Activated CD4-positive, alpha-beta T cell treated with anti-CD3 and anti-CD28 coated beads for 36 hours (primary cell): ENCODE measurements around the gene SYNDIG1. TPM values are rescaled to one million over a fixed set of nuclear protein-coding genes. Genes with fewer than 3 reads are reported as not detected.

Source experiments
- ATAC-seq: fragments of 200-7000 bp; cut with Tn5 transposase; one replicate; pipeline ENCODE4 v1.10.0; 2021; ENCODE audit warnings: mild to moderate bottlenecking, moderate library complexity
- CTCF ChIA-PET: fragments of 350-600 bp; sonication (Branson Sonifier 250); formaldehyde crosslinking; loops from one replicate; lab custom pipeline; 2021; ENCODE audit warnings: antibody characterized with exemption; lab: Charles Lee
- POLR2A ChIA-PET: fragments of 350-600 bp; sonication (Branson Sonifier 250); formaldehyde crosslinking; loops from one replicate; lab custom pipeline; 2021; ENCODE audit warnings: antibody characterized with exemption, inconsistent platforms; lab: Charles Lee
- DNase-seq: peaks from one replicate; pipeline ENCODE4 v3.0.0-alpha.2; 2020
- H3K27ac Mint-ChIP-seq: one replicate; pipeline ENCODE4 v1.8.0; 2021; ENCODE audit warnings: mixed read lengths
- H3K27me3 Mint-ChIP-seq: one replicate; pipeline ENCODE4 v1.8.0; 2021; ENCODE audit warnings: mixed read lengths
- H3K36me3 Mint-ChIP-seq: one replicate; pipeline ENCODE4 v1.8.0; 2021; ENCODE audit warnings: low read depth, mixed read lengths
- H3K4me1 Mint-ChIP-seq: one replicate; pipeline ENCODE4 v1.8.0; 2021; ENCODE audit warnings: mixed read lengths
- H3K4me3 Mint-ChIP-seq: one replicate; pipeline ENCODE4 v1.8.0; 2021; ENCODE audit warnings: mild to moderate bottlenecking, moderate library complexity, mixed read lengths
- H3K9me3 Mint-ChIP-seq: one replicate; pipeline ENCODE4 v1.8.0; 2021; ENCODE audit warnings: low read depth, mixed read lengths
- intact Hi-C, 2 experiments: fragments of 100-400 bp; cut with DNase I in 1 of 2; cut with micrococcal nuclease in 1 of 2; formaldehyde crosslinking; loops; one replicate each; pipeline versions ENCODE4 v1.14.2 to v1.15.1; 2022 to 2024; cut with DNase I, micrococcal nuclease
- total RNA-seq, 2 experiments: library from RNA; stranded (reverse); gene quantifications; one replicate each; pipeline ENCODE4 v1.2.3, GENCODE V29; 2021

Gene SYNDIG1
- total RNA-seq, 2 experiments from 2014 or later = not detected

DNA sequence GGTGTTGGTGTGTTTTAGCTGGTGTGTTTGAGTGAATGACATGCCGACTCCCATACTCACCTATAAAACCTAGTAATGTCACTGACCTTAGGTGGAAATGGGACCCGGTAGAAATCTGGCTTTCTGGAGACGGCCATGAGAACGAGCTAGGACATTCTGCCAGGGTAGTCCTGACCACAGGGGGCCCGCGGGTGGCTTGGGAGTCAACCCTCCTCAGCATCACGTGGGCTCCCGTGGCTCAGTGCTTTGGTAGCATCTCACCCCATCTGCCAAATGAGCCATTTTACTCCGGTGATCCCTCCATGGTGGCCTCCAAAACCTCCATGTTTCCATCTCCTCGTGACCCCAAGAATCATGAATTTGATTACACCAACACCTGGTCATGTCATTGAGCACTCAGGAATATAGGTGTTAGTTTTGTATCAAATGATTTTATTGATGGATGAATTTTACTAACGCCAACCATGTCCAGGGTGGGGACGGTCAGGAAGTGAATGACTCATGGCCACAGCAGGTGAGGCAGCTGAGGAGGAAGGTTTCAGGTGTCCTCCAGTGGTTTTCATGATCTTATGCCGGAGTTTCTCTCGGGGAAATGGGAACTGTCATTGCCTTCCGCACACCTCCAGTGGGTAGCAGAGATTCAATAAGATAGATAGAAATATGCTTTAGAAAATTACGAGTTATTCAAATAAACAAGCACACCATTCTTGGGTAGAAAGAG lies 195.0 kb downstream of the SYNDIG1 start:
- ATAC-seq (no peak), DNase-seq (no peak)
- Mint-ChIP-seq H3K27ac (no peak overlapping the region), H3K36me3 (no peaks in the 10 kb centered on the region), H3K27me3 (no peaks in the 10 kb centered on the region), H3K9me3 (no peaks in the 10 kb centered on the region), H3K4me1 (no peaks in the 10 kb centered on the region), H3K4me3 (no peak overlapping the region)
- intact Hi-C loops = loop anchor here in 1 of 2 experiments (10.0 kb wide), 2 partner anchors 50 to 140 kb away; no protein-coding TSS in a partner anchor
- CTCF ChIA-PET = interaction anchor here (0.6 kb wide), 2 partner anchors 221 to 268 kb away, joined by 3 read pairs; no protein-coding TSS in a partner anchor
- POLR2A ChIA-PET = no interaction called here

DNA sequence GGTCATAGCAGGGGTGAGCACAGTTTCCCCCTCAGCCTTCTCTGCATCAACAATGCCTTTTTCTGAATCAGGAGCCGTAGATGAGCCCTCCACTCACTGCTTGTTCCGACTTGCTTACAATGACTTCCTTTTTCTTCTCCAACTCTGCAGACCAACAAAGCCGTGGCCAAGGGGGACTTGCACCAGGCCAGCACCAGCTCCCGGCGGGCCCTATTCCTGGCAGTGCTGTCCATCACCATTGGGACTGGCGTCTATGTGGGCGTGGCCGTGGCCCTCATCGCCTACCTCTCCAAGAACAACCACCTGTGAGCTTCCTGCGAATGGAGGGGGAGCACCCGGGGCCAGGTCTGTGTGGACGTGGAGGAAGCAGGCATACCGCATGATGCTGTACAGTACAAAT lies 195.8 kb downstream of the SYNDIG1 start:
- no peak for ATAC-seq
- no peaks in the 10 kb centered on the region for H3K9me3 Mint-ChIP-seq
- no peak for DNase-seq
- POLR2A ChIA-PET = no interaction called here
- intact Hi-C loops = loop anchor here in 1 of 2 experiments (10.0 kb wide), 2 partner anchors 50 to 140 kb away; no protein-coding TSS in a partner anchor
- no peaks in the 10 kb centered on the region for H3K36me3 Mint-ChIP-seq
- H3K4me1 Mint-ChIP-seq = no peaks in the 10 kb centered on the region
- CTCF ChIA-PET = no interaction called here
- H3K4me3 Mint-ChIP-seq = no peak overlapping the region
- H3K27me3 Mint-ChIP-seq = no peaks in the 10 kb centered on the region
- H3K27ac Mint-ChIP-seq = no peak overlapping the region

DNA sequence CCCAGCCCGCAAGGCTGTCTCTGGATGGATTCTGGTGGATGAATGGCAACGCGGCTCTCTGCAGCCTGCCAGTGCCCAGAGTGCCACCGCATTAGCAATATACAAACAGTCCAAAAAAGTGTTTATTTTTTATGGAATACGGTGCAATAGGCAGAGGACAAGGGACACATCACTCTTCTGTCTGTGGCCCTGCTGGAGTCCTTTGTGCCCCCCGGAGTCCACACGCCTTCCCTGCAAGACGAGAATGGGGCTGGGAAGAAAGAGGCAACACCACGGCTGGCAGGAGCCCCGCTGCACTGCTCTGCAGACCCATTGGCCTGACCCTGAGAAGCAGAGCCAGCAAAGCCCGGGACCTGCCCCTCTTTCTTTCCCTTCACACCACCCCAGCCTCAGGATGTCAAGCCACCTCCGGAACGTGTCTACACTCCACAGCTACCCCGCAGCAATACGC lies 196.3 kb downstream of the SYNDIG1 start:
- no peak for ATAC-seq
- H3K9me3 Mint-ChIP-seq = no peaks in the 10 kb centered on the region
- H3K4me1 Mint-ChIP-seq = no peaks in the 10 kb centered on the region
- H3K27me3 Mint-ChIP-seq = no peaks in the 10 kb centered on the region
- no peak for DNase-seq
- intact Hi-C loops = loop anchor here in 1 of 2 experiments (10.0 kb wide), 2 partner anchors 49 to 139 kb away; no protein-coding TSS in a partner anchor
- ChIA-PET CTCF (no interaction called here), POLR2A (no interaction called here)
- H3K27ac Mint-ChIP-seq = no peak overlapping the region
- H3K4me3 Mint-ChIP-seq = no peak overlapping the region
- no peaks in the 10 kb centered on the region for H3K36me3 Mint-ChIP-seq

DNA sequence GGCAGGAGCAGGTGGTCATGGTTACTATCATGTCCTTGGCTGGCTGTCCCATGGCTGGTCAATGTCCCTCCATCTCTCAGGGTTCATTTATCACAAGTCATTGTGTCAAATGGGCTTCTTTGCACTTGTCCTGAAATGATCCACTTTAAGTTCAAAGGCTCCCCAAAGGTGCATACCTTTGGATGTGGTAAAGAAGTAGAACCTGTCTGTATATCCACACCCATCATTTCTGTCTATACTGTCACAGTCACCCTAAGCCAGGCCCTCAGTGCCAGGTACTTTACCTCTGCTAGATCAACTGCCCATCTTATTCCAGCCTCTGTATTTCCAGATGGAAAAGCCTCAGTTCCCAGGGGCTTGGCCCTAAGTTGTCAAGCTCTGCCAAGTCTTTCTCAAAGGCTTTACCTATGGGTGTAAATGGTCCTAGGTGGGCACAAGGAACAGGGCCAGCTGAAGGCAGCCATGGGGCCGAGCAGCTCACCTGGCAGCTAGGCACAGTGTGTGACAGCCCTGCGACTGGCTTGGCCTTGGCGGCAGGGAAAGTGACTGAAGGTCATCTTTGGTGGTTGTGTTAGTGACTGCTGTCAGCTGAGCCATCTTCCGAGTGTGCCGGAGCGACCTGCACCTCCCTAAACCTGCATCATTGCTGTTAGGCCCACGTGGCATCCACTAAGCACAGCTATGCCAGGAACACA lies 198.4 kb downstream of the SYNDIG1 start:
- Mint-ChIP-seq H3K27ac (no peak overlapping the region), H3K4me1 (no peaks in the 10 kb centered on the region), H3K9me3 (no peaks in the 10 kb centered on the region), H3K27me3 (no peaks in the 10 kb centered on the region), H3K4me3 (no peak overlapping the region), H3K36me3 (no peaks in the 10 kb centered on the region)
- ChIA-PET CTCF (interaction anchor here (0.6 kb wide), 1 partner anchor 59 kb away, joined by 3 read pairs; no protein-coding TSS in a partner anchor), POLR2A (no interaction called here)
- no peak for ATAC-seq
- DNase-seq = no peak
- intact Hi-C loops = loop anchor here in 1 of 2 experiments (10.0 kb wide), 2 partner anchors 47 to 137 kb away; no protein-coding TSS in a partner anchor

DNA sequence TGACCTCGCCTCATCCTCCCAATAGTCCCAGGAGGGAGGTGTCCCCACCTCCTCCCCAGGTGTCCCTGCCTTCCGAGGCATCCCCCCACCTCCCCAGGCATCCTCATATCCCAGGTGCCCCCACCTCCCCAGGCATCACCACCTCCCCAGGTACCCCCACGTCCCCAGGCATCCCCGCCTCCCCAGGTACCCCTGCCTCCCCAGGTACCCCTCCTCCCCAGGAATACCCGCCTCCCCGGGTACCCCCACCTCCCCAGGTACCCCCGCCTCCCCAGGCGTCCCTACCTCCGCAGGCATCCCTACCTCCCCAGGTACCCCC lies 198.9 kb downstream of the SYNDIG1 start:
- ATAC-seq = no peak
- Mint-ChIP-seq H3K9me3 (no peaks in the 10 kb centered on the region), H3K4me3 (no peak overlapping the region), H3K27me3 (no peaks in the 10 kb centered on the region), H3K27ac (no peak overlapping the region), H3K4me1 (no peaks in the 10 kb centered on the region), H3K36me3 (no peaks in the 10 kb centered on the region)
- POLR2A ChIA-PET = no interaction called here
- no peak for DNase-seq
- CTCF ChIA-PET = interaction anchor here (0.6 kb wide), 1 partner anchor 60 kb away, joined by 3 read pairs; no protein-coding TSS in a partner anchor
- intact Hi-C loops = loop anchor here in 1 of 2 experiments (10.0 kb wide), 2 partner anchors 46 to 136 kb away; no protein-coding TSS in a partner anchor

DNA sequence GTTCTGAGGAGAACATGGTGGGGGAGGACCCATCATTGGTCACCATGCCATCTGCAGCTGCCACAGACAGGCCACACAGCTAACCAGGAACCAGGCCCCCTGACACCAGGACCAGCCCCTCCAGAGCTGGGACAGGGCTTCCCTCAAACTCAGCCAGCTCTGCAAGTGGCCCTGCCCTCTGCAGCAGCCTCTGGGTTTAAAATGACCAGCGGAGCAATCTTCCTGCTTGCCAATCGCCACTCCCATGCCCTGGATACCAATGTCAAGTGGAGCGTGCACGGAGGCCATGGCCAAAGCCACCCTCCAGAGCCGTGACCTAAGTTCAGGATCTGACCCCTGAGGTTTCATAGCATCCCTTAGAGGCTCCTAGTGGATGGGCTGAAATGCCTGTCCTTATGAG lies 199.4 kb downstream of the SYNDIG1 start:
- POLR2A ChIA-PET = no interaction called here

DNA sequence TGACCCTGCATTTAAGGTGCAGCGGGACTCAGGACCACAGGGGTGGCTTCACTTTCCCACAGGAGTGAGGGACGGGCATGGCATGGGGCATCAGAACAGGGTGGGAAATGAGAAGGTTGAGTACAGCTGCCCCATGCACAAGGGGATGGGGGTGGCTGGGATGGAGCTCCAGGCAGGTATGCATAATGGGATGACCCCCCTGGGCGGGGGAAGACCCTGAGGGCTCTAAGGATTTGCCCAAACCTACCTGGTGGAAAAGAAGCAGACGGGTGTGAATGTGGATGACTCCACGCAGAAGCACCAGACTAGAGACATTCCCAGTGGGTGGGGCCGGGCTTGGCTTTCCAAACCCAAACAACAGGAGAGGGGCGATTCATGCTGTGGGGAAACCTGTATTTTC lies 200.3 kb downstream of the SYNDIG1 start:
- intact Hi-C loops = loop anchor here in 1 of 2 experiments (10.0 kb wide), 2 partner anchors 45 to 135 kb away; no protein-coding TSS in a partner anchor
- Mint-ChIP-seq H3K4me1 (no peaks in the 10 kb centered on the region), H3K27ac (no peak overlapping the region), H3K9me3 (no peaks in the 10 kb centered on the region), H3K4me3 (no peak overlapping the region), H3K27me3 (no peaks in the 10 kb centered on the region), H3K36me3 (no peaks in the 10 kb centered on the region)
- ATAC-seq = no peak
- DNase-seq = no peak
- ChIA-PET CTCF (no interaction called here), POLR2A (no interaction called here)

More for the DNA sequence above, 199.4 kb downstream of the SYNDIG1 start:
- intact Hi-C loops = loop anchor here in 1 of 2 experiments (10.0 kb wide), 2 partner anchors 46 to 136 kb away; no protein-coding TSS in a partner anchor
- CTCF ChIA-PET = interaction anchor here (0.6 kb wide), 1 partner anchor 60 kb away, joined by 3 read pairs; no protein-coding TSS in a partner anchor
- no peaks in the 10 kb centered on the region for H3K27me3 Mint-ChIP-seq
- ATAC-seq (no peak), DNase-seq (no peak)
- no peaks in the 10 kb centered on the region for H3K9me3 Mint-ChIP-seq
- H3K4me1 Mint-ChIP-seq = no peaks in the 10 kb centered on the region
- H3K27ac Mint-ChIP-seq = no peak overlapping the region
- no peak overlapping the region for H3K4me3 Mint-ChIP-seq
- H3K36me3 Mint-ChIP-seq = no peaks in the 10 kb centered on the region

DNA sequence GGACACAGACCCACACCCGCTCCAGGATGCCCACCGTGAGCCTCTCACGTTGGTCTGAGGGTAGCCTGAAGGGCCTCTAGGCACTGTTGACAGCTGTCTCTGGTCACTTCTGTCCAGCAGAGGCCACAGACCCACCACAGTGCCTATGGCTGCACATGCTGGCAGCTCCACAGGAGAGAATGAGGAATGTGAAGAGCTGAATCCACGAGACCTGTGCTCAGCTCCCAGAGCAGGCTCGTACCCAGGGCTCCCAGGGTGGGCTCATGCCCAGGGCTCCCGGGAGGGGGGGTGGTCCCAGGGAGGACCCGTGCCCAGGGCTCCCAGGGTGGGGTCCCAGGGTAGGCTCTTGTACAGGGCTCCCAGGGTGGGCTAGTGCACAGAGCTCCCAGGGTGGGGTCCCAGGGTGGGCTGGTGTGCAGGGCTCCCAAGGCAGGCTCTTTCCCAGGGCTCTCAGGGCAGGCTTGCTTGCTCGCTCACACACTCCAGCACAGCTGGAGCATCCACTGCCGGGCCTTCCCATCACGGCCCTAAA lies 201.0 kb downstream of the SYNDIG1 start:
- Mint-ChIP-seq H3K4me3 (no peak overlapping the region), H3K27ac (no peak overlapping the region), H3K36me3 (no peaks in the 10 kb centered on the region), H3K9me3 (no peaks in the 10 kb centered on the region), H3K4me1 (no peaks in the 10 kb centered on the region), H3K27me3 (no peaks in the 10 kb centered on the region)
- no peak for DNase-seq
- ChIA-PET POLR2A (no interaction called here), CTCF (no interaction called here)
- intact Hi-C loops = no loop called here
- ATAC-seq = no peak

DNA sequence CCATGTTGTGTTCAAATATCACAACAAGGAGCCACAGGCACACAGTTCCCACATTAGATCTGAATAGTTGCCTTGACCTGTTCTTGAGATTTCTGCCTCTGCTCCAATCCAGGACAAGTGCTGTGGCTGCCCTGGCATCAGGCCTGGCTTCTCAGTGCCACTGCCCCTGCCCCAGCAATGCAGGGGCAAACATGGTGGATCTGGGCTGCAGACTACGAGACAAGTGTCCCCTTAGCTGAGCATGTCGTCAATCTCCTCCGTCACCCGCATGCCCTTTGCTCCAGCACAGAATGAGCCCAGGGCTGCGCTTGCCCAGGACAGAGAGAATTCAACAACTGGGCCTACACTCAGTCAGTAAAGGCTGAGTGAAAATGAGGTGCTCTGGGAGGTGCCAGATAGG lies 201.6 kb downstream of the SYNDIG1 start:
- DNase-seq (no peak), ATAC-seq (no peak)
- no peaks in the 10 kb centered on the region for H3K4me1 Mint-ChIP-seq
- ChIA-PET POLR2A (no interaction called here), CTCF (no interaction called here)
- H3K27ac Mint-ChIP-seq = no peak overlapping the region
- H3K9me3 Mint-ChIP-seq = no peaks in the 10 kb centered on the region
- H3K27me3 Mint-ChIP-seq = no peaks in the 10 kb centered on the region
- intact Hi-C loops = no loop called here
- H3K36me3 Mint-ChIP-seq = no peaks in the 10 kb centered on the region
- no peak overlapping the region for H3K4me3 Mint-ChIP-seq

DNA sequence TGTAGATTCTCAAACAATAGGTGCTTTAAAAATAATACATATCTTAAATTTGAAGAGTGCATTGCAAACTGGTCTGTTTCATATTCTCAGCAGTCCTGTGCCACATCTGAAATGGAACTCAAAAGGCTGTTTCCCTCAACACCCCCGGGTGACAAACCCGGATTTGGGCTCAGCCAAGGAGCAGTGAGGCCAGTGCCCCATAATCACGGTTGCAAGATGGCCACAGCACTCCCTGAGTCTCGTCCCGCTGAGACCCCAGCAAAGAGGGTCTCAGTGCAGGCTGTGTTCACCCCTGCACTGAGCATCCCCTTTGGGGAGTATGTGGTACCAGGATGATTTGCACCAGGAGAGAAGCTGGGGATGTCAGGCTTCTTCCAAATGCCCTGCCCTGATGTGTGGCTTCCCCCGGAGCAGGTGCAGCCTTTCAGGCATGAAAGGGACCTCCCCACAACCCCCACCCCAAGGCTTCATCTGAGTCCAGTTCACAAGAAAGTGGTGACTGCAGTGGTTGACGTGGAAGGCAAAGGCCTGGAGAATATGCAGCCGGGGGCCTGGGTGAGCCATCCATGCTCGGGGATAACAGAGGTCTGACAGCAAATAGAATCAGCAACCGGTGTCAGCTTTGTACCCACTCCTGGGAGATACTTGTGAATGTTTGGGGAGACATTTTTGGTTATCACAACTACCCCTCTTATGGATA lies 202.9 kb downstream of the SYNDIG1 start:
- H3K4me1 Mint-ChIP-seq = no peaks in the 10 kb centered on the region
- POLR2A ChIA-PET = no interaction called here
- CTCF ChIA-PET = no interaction called here
- H3K27ac Mint-ChIP-seq = no peak overlapping the region
- no peaks in the 10 kb centered on the region for H3K27me3 Mint-ChIP-seq
- intact Hi-C loops = no loop called here
- no peak overlapping the region for H3K4me3 Mint-ChIP-seq
- H3K9me3 Mint-ChIP-seq = no peaks in the 10 kb centered on the region
- H3K36me3 Mint-ChIP-seq = no peaks in the 10 kb centered on the region
- DNase-seq (no peak), ATAC-seq (no peak)
